K562 (cell line): Measurements from ENCODE around the gene TFEB. TPM values are rescaled to one million over a fixed set of nuclear protein-coding genes. Genes with fewer than 3 reads are reported as not detected.

Experiments used
- ATAC-seq: fragments of 200-7000 bp; cut with Tn5 transposase; 3 replicates; pipeline ENCODE4 v1.9.1; 2020; ENCODE audit warnings: moderate library complexity
- BruUV-seq: library from RNA; stranded (reverse); fragments of 400-500 nt; replicated peaks from 2 replicates; lab custom pipeline; 2021; lab: Mats Ljungman, UMichigan
- CTCF ChIA-PET: fragments of 300-600 bp; formaldehyde crosslinking; extraction: SDS; loops from one replicate; lab custom pipeline; 2021; ENCODE audit warnings: low intra/inter-chr PET ratio; lab: Yijun Ruan, JAX
- POLR2A ChIA-PET: fragments of 300-600, 350-650 bp; sonication (Branson Sonifier 250); formaldehyde crosslinking; extraction: SDS; loops from one replicate; lab custom pipeline; 2021; ENCODE audit warnings: antibody characterized with exemption, inconsistent platforms; lab: Yijun Ruan, JAX
- DNase-seq, 4 experiments: peaks; one replicate each; pipeline versions ENCODE4 v3.0.0 to v3.0.0-alpha.2; 2011 to 2018; ENCODE audit warnings: low spot score in 3 of 4, mixed read lengths in 3 of 4; ENCODE audit errors: extremely low read depth in 1 of 4
- FAIRE-seq: peaks from 2 replicates; lab custom pipeline; 2011; peaks lifted over from hg19 to GRCh38; lab: Jason Lieb, UNC
- H2AFZ ChIP-seq: 2 replicates; pipeline ENCODE4 v1.6.0; 2011; ENCODE audit warnings: low read depth, low read length, control low read depth, inconsistent platforms
- H3K27ac ChIP-seq: fragments of 200-600 bp; 3 replicates; pipeline ENCODE4 v1.8.0; 2011; ENCODE audit warnings: low read depth, mild to moderate bottlenecking, control low read depth, inconsistent platforms, low read length, moderate library complexity, mixed read lengths; ENCODE audit errors: extremely low read depth
- H3K27me3 ChIP-seq, 2 experiments: fragments of 300-600 bp in 1 of 2; 2 replicates in 1 of 2; 3 replicates in 1 of 2; pipeline versions ENCODE4 v1.6.0 to v1.8.0; 2011; ENCODE audit warnings: inconsistent platforms in 2 of 2, low read length in 2 of 2, mild to moderate bottlenecking in 1 of 2, mixed read lengths in 1 of 2, moderate library complexity in 1 of 2; ENCODE audit not compliant: control insufficient read depth in 2 of 2, insufficient read depth in 2 of 2
- H3K36me3 ChIP-seq: fragments of 300-600 bp; 3 replicates; pipeline ENCODE4 v1.8.0; 2011; ENCODE audit warnings: mild to moderate bottlenecking, low read length, inconsistent platforms; ENCODE audit not compliant: control insufficient read depth, insufficient read depth
- H3K4me1 ChIP-seq, 2 experiments: fragments of 200-600 bp in 1 of 2; replicated peaks in 1 of 2; 2 replicates in 1 of 2; 3 replicates in 1 of 2; pipeline versions ENCODE4 v1.5.1 to v1.8.0; 2011; ENCODE audit warnings: inconsistent platforms in 2 of 2, low read length in 2 of 2, mild to moderate bottlenecking in 1 of 2, mixed read lengths in 1 of 2, moderate library complexity in 1 of 2; ENCODE audit not compliant: control insufficient read depth in 2 of 2, insufficient read depth in 2 of 2
- H3K4me2 ChIP-seq: 2 replicates; pipeline ENCODE4 v1.6.1; 2011; ENCODE audit warnings: low read length, control low read depth, inconsistent platforms, mixed read lengths; ENCODE audit not compliant: insufficient read depth
- H3K4me3 ChIP-seq: fragments of 200-600 bp; sonication (generic), shearing (Covaris generic); 2 replicates; pipeline ENCODE4 v1.5.1; 2016; ENCODE audit warnings: control low read depth, inconsistent platforms
- H3K79me2 ChIP-seq: fragments of 200-600 bp; 3 replicates; pipeline ENCODE4 v1.8.0; 2011; ENCODE audit warnings: low read length, inconsistent platforms; ENCODE audit not compliant: control insufficient read depth, insufficient read depth
- H3K9ac ChIP-seq, 2 experiments: 2 replicates each; pipeline versions ENCODE4 v1.6.0 to v1.6.1; 2011; ENCODE audit warnings: low read depth in 2 of 2, low read length in 2 of 2, control low read depth in 1 of 2, inconsistent platforms in 1 of 2, mild to moderate bottlenecking in 1 of 2, mixed read lengths in 1 of 2; ENCODE audit not compliant: insufficient read depth in 1 of 2
- H3K9me1 ChIP-seq: one replicate; pipeline ENCODE4 v1.6.0; 2011; ENCODE audit warnings: inconsistent platforms, mild to moderate bottlenecking, low read length, moderate library complexity; ENCODE audit not compliant: control insufficient read depth, insufficient read depth
- H3K9me3 ChIP-seq: replicated peaks from 2 replicates; pipeline ENCODE4 v1.5.1; 2011; ENCODE audit warnings: low read depth, low read length, inconsistent platforms; ENCODE audit not compliant: control insufficient read depth, insufficient read depth
- H4K20me1 ChIP-seq: replicated peaks from 2 replicates; pipeline ENCODE4 v1.6.1; 2011; ENCODE audit warnings: low read length, inconsistent platforms, mixed read lengths; ENCODE audit not compliant: control insufficient read depth, insufficient read depth
- BCOR ChIP-seq: fragments of 450-650 bp; IDR thresholded peaks from 2 replicates; pipeline ENCODE4 v1.6.1; 2016
- CREM ChIP-seq: IDR thresholded peaks from 2 replicates; pipeline ENCODE4 v1.6.1; 2014; ENCODE audit warnings: antibody characterized with exemption, low read depth
- ELF2 ChIP-seq: fragments of 250-450 bp; sonication (Bioruptor Pico); IDR thresholded peaks from 2 replicates; pipeline ENCODE4 v1.5.0; 2021; ENCODE audit warnings: mild to moderate bottlenecking
- LARP7 ChIP-seq: fragments of 450-650 bp; IDR thresholded peaks from 2 replicates; pipeline ENCODE4 v1.6.1; 2016
- MED1 ChIP-seq: sonication (generic); formaldehyde crosslinking; IDR thresholded peaks from 2 replicates; pipeline ENCODE4 v1.8.1; 2023; ENCODE audit warnings: missing genetic modification reagents, borderline replicate concordance
- MYBL2 ChIP-seq, 2 experiments: fragments of 450-650 bp in 1 of 2; sonication (generic) in 1 of 2; formaldehyde crosslinking in 1 of 2; IDR thresholded peaks; 2 replicates each; pipeline versions ENCODE4 v1.6.1 to v1.8.1; 2017 to 2022; ENCODE audit warnings: borderline replicate concordance in 1 of 2, inconsistent platforms in 1 of 2, low read depth in 1 of 2, mild to moderate bottlenecking in 1 of 2, missing genetic modification reagents in 1 of 2, moderate library complexity in 1 of 2
- NFIX ChIP-seq: fragments of 250-450 bp; sonication (Bioruptor Pico); IDR thresholded peaks from 2 replicates; pipeline ENCODE4 v1.4.0; 2020; ENCODE audit warnings: low read depth, mild to moderate bottlenecking, moderate library complexity
- PRMT5 ChIP-seq: sonication (generic); formaldehyde crosslinking; IDR thresholded peaks from 2 replicates; pipeline ENCODE4 v1.5.0; 2020; ENCODE audit warnings: missing genetic modification reagents
- TCF7L2 ChIP-seq: fragments of 150-350 bp; IDR thresholded peaks from 2 replicates; pipeline ENCODE4 v1.6.1; 2016; ENCODE audit warnings: low read depth, mild to moderate bottlenecking, low read length, moderate library complexity
- ZBTB11 ChIP-seq, 3 experiments: fragments of 200-800 bp in 1 of 3; fragments of 250-450 bp in 1 of 3; fragments of 450-650 bp in 1 of 3; sonication (Bioruptor Pico) in 1 of 3; sonication (Bioruptor generic) in 1 of 3; formaldehyde crosslinking in 1 of 3; IDR thresholded peaks; 2 replicates each; pipeline versions ENCODE4 v1.6.1 to v1.8.0; 2016 to 2022; ENCODE audit warnings: mild to moderate bottlenecking in 2 of 3, missing genetic modification characterization in 2 of 3, missing compliant biosample characterization in 1 of 3, moderate library complexity in 1 of 3
- ZBTB7A ChIP-seq: IDR thresholded peaks from 2 replicates; pipeline ENCODE4 v1.6.1; 2011; ENCODE audit warnings: low read depth, mild to moderate bottlenecking, low read length, moderate library complexity, borderline replicate concordance; ENCODE audit not compliant: control insufficient read depth
- ZNF24 ChIP-seq: fragments of 450-650 bp; IDR thresholded peaks from 2 replicates; pipeline ENCODE4 v1.6.1; 2016
- ZNF75A ChIP-seq: fragments of 450-650 bp; formaldehyde crosslinking; IDR thresholded peaks from 2 replicates; pipeline ENCODE4 v1.4.0; 2020; ENCODE audit warnings: mild to moderate bottlenecking
- WGBS: fragments of 100-300 bp; shearing (Covaris generic); methylation state at CpG from one replicate; pipeline ENCODE4 v1.1.6; 2016; ENCODE audit warnings: low coverage, mixed read lengths; ENCODE audit not compliant: insufficient coverage; ENCODE audit errors: missing lambda C conversion rate; 5-methylcytosine and 5-hydroxymethylcytosine counted together
- in situ Hi-C: fragments of 300-500 bp; cut with MboI; formaldehyde crosslinking; loops from 4 replicates; pipeline ENCODE4 v1.15.0; 2018; ENCODE audit warnings: inconsistent platforms, mixed read lengths
- intact Hi-C: fragments of 100-400 bp; cut with micrococcal nuclease; formaldehyde crosslinking; loops from 2 replicates; pipeline ENCODE4 v1.14.2; 2022
- polyA plus RNA-seq, 8 experiments: library from polyadenylated mRNA; depleted of rRNA in 4 of 8; stranded (reverse) in 5 of 8; unstranded in 3 of 8; fragments of >200 nt; fragmentation: Nextera tagmentation in 2 of 8; fragmentation: Illumina TruSeq in 1 of 8; extraction: Ambion mirVana in 2 of 8; extraction: Trizol in 1 of 8; gene quantifications; 2 replicates each; pipeline versions ENCODE4 v1.2.1 to v1.2.3, GENCODE V29; 2011 to 2014; ENCODE audit warnings: inconsistent platforms in 1 of 8, missing spikeins in 1 of 8
- total RNA-seq, 7 experiments: library from RNA; depleted of rRNA in 6 of 7; stranded (reverse); fragments of >200 nt in 6 of 7; fragmentation: Illumina TruSeq in 2 of 7; extraction: Trizol in 2 of 7; gene quantifications; 2 replicates each; pipeline versions ENCODE4 v1.2.1 to v1.2.3, GENCODE V29; 2011 to 2021; ENCODE audit warnings: low replicate concordance in 1 of 7
- TF ChIP-seq, protein P1 (sequence below): sonication (generic); formaldehyde crosslinking; IDR thresholded peaks from 2 replicates; pipeline ENCODE4 v1.8.1; 2022; ENCODE audit warnings: missing genetic modification reagents

Gene TFEB
- total and polyA plus RNA-seq, 9 of the 15 experiments (the other 6 are each of a cell fraction or from before 2014, with no cell fraction given): 0.04 to 4.7 (median 2.0) TPM

GRCh38 chr6:41728073-41728936 lies 7.1 kb downstream of the TFEB start:
- no peak overlapping the region for H3K4me2 ChIP-seq
- FAIRE-seq (no peak), DNase-seq (no peak), ATAC-seq (no peak)
- 30% methylated on average over 18 of the region's 19 CpGs for WGBS
- TF ChIP-seq ELF2 (CRISPR knock-in tag): no peak
- TF ChIP-seq BCOR: no peak
- TF ChIP-seq PRMT5 (CRISPR knock-in tag): no peak
- TF ChIP-seq TCF7L2: no peak
- no peak for TF ChIP-seq CREM
- no peak for TF ChIP-seq NFIX
- no peak for TF ChIP-seq ZNF24
- no peak for TF ChIP-seq ZBTB7A
- no peak for TF ChIP-seq MED1 (CRISPR knock-in tag)
- no peak for TF ChIP-seq ZNF75A (CRISPR knock-in tag)
- TF ChIP-seq LARP7: no peak
- no peak for TF ChIP-seq MYBL2 (IDR thresholded peaks at IDR 0.05; ENCODE audit: low read depth)
- TF ChIP-seq MYBL2 (CRISPR knock-in tag; IDR thresholded peaks at IDR 0.05; ENCODE audit: borderline replicate concordance): no peak
- TF ChIP-seq, protein P1, sequence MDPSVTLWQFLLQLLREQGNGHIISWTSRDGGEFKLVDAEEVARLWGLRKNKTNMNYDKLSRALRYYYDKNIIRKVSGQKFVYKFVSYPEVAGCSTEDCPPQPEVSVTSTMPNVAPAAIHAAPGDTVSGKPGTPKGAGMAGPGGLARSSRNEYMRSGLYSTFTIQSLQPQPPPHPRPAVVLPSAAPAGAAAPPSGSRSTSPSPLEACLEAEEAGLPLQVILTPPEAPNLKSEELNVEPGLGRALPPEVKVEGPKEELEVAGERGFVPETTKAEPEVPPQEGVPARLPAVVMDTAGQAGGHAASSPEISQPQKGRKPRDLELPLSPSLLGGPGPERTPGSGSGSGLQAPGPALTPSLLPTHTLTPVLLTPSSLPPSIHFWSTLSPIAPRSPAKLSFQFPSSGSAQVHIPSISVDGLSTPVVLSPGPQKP (CRISPR knock-in tag): no peak
- no peak for TF ChIP-seq ZBTB11 (CRISPR knock-in tag; IDR thresholded peaks at IDR 0.05)
- intact Hi-C loops (no loop called here), in situ Hi-C loops (no loop called here)
- H3K79me2 ChIP-seq: no peaks in the 10 kb centered on the region
- H3K36me3 ChIP-seq: no peaks in the 10 kb centered on the region
- H3K9me3 ChIP-seq: no peaks in the 10 kb centered on the region
- CTCF ChIA-PET: no interaction called here
- no TSS peak for BruUV-seq
- peaks cover 16 to 26% of the 10 kb centered on the region in 2 experiments for H3K4me1 ChIP-seq
- H2AFZ ChIP-seq: no peak overlapping the region
- POLR2A ChIA-PET: interaction anchor here (1.0 to 1.2 kb wide), 2 partner anchors 11 to 98 kb away, joined by 3 read pairs; no protein-coding TSS in a partner anchor
- no peak overlapping the region for H3K27ac ChIP-seq
- peak overlapping the region in 1 of 2 experiments; percentile 18; a peak in 1 of 4 replicates for H3K9ac ChIP-seq
- no peak overlapping the region for H3K4me3 ChIP-seq
- H3K27me3 ChIP-seq: peaks cover 0 to 28% of the 10 kb centered on the region in 2 experiments; a peak in 2 of 5 replicates
- H4K20me1 ChIP-seq: peaks cover 15% of the 10 kb centered on the region; the same call in 1 of the 2 replicates
- H3K9me1 ChIP-seq: no peaks in the 10 kb centered on the region
